ENCODE measurements around the gene SOWAHA.

DNA sequence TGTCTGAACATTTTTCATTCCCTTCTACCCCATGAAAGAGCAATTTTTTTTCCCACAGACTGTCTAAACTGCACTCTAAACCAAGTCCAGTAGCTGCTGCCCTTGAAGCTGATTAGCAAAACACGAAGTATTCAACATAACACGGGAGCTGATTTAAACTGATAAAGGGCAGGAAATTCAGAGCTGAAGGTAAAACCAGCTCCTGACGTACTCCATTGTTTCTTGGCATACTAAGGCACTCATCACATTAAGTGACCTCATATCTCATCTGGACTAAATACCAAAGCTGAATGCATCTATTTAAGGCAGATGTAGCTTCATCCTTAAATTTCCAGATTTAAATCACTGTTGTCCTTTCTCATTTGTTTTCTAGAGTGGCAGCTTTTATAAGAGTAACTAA lies 41.2 kb downstream of the SOWAHA start:
- TF ChIP-seq CTCF (conservative IDR thresholded peaks at IDR 0.05; ENCODE audit: low read depth, low read length) (no peak), EZH2 (IDR thresholded peaks at IDR 0.05; ENCODE audit: low read length, unreplicated experiment) (no peak), EZH2phosphoT487 (IDR thresholded peaks at IDR 0.05; ENCODE audit: borderline replicate concordance, low read length) (no peak)

Data from PC-3 (cell line).